HL-60/S4 (cell line): ENCODE data around the gene OMD.

Source experiments
- in situ Hi-C: fragments of 300-500 bp; cut with MboI; formaldehyde crosslinking; loops from 2 replicates; pipeline ENCODE4 v1.14.3; 2022; ENCODE audit warnings: low sequenced_read_pairs

OMD gene

GRCh38 chr9:92424340-92424739, at the start of gene OMD:
Gene OMD (minus strand): TSS chr9:92424471. CDS start chr9:92417558, 6,913 bp downstream.
- in situ Hi-C loops: no loop called here

- in situ Hi-C loops: no loop called here
Measured at GRCh38 chr9:92468206-92468605, 43.9 kb upstream of the OMD start.

GRCh38 chr9:92467511-92467910, 43.2 kb upstream of the OMD start:
- in situ Hi-C loops: no loop called here

- in situ Hi-C loops: no loop called here
Measured at GRCh38 chr9:92467041-92467440, 42.8 kb upstream of the OMD start.

GRCh38 chr9:92463984-92464383, 39.7 kb upstream of the OMD start:
- in situ Hi-C loops: no loop called here

- in situ Hi-C loops: no loop called here
Measured at GRCh38 chr9:92463387-92463786, 39.1 kb upstream of the OMD start.

GRCh38 chr9:92457576-92457975, 33.3 kb upstream of the OMD start:
- in situ Hi-C loops: no loop called here

GRCh38 chr9:92455217-92455616, 30.9 kb upstream of the OMD start:
- in situ Hi-C loops: no loop called here

GRCh38 chr9:92446536-92446935, 22.3 kb upstream of the OMD start:
- in situ Hi-C loops: no loop called here

- in situ Hi-C loops: no loop called here
Measured at GRCh38 chr9:92444841-92445240, 20.6 kb upstream of the OMD start.

- in situ Hi-C loops: no loop called here
Measured at GRCh38 chr9:92440751-92441046, 16.4 kb upstream of the OMD start.

- in situ Hi-C loops: no loop called here
Measured at GRCh38 chr9:92439921-92440750, 15.9 kb upstream of the OMD start.

GRCh38 chr9:92438900-92439526, 14.7 kb upstream of the OMD start:
- in situ Hi-C loops: no loop called here

GRCh38 chr9:92435263-92435662, 11.0 kb upstream of the OMD start:
- in situ Hi-C loops: no loop called here

- in situ Hi-C loops: no loop called here
Measured at GRCh38 chr9:92432972-92433548, 8.8 kb upstream of the OMD start.

- in situ Hi-C loops: no loop called here
Measured at GRCh38 chr9:92432350-92432749, 8.1 kb upstream of the OMD start.

- in situ Hi-C loops: no loop called here
Measured at GRCh38 chr9:92429836-92430235, 5.6 kb upstream of the OMD start.

GRCh38 chr9:92426501-92427145, 2.4 kb upstream of the OMD start:
- in situ Hi-C loops: no loop called here

GRCh38 chr9:92425474-92425873, 1.2 kb upstream of the OMD start:
- in situ Hi-C loops: no loop called here

- in situ Hi-C loops: no loop called here
Measured at GRCh38 chr9:92423612-92424011, 659 bp downstream of the OMD start.

GRCh38 chr9:92422611-92423338, 1.5 kb downstream of the OMD start:
- in situ Hi-C loops: no loop called here
